Measurements from ENCODE around the gene MSX2.

Gene MSX2

GRCh38 chr5:174777111-174777510 lies 52.7 kb downstream of the MSX2 start:
- no peaks in the 10 kb centered on the region for H3K9me3 ChIP-seq (ENCODE audit: control insufficient read depth, insufficient read depth, low read depth, low read length)
- ChIA-PET CTCF (interaction anchor here (0.5 to 0.9 kb wide), 2 partner anchors 98 to 467 kb away, joined by 3 read pairs; no protein-coding TSS in a partner anchor), POLR2A (interaction anchor here (1.5 kb wide), 1 partner anchor 27 kb away, joined by 4 read pairs; no protein-coding TSS in a partner anchor)

GRCh38 chr5:174777583-174777982 lies 53.2 kb downstream of the MSX2 start:
- CTCF ChIA-PET = interaction anchor here (0.5 to 0.9 kb wide), 2 partner anchors 99 to 468 kb away, joined by 3 read pairs; no protein-coding TSS in a partner anchor

More at GRCh38 chr5:174777111-174777510, 52.7 kb downstream of the MSX2 start:
- no peak for TF ChIP-seq ZNF645 (tag by site-specific recombination; IDR thresholded peaks at IDR 0.05)
- no peak for TF ChIP-seq ZNF292 (tag by site-specific recombination; IDR thresholded peaks at IDR 0.05; ENCODE audit: borderline replicate concordance, low read depth)
- no peak for TF ChIP-seq ZBTB17 (tag by site-specific recombination; IDR thresholded peaks at IDR 0.05)
- TF ChIP-seq ZNF2 (tag by site-specific recombination; IDR thresholded peaks at IDR 0.05) = no peak
- TF ChIP-seq ZNF768 (tag by site-specific recombination; IDR thresholded peaks at IDR 0.05) = no peak
- TF ChIP-seq ZXDB (tag by site-specific recombination; IDR thresholded peaks at IDR 0.05) = no peak
- no peak for TF ChIP-seq ZSCAN4 (tag by site-specific recombination; IDR thresholded peaks at IDR 0.05)
- no peak for TF ChIP-seq ZNF670 (tag by site-specific recombination; IDR thresholded peaks at IDR 0.05; ENCODE audit: low read depth)
- TF ChIP-seq OVOL3 (tag by site-specific recombination; IDR thresholded peaks at IDR 0.05) = no peak
- TF ChIP-seq HOXC10 (CRISPR knock-in tag; IDR thresholded peaks at IDR 0.05) = no peak
- no peak for TF ChIP-seq KLF7 (tag by site-specific recombination; IDR thresholded peaks at IDR 0.05; ENCODE audit: borderline replicate concordance)
- TF ChIP-seq ZNF701 (tag by site-specific recombination; IDR thresholded peaks at IDR 0.05) = no peak
- no peak for TF ChIP-seq MYNN (tag by site-specific recombination; IDR thresholded peaks at IDR 0.05; ENCODE audit: borderline replicate concordance)
- no peak for TF ChIP-seq ZNF311 (tag by site-specific recombination; IDR thresholded peaks at IDR 0.05; ENCODE audit: borderline replicate concordance)
- Histone ChIP-seq H3K36me3 (ENCODE audit: control insufficient read depth in 2 of 2, insufficient read depth in 1 of 2, low read length in 2 of 2) (no peaks in the 10 kb centered on the region), H3K4me3 (ENCODE audit: low read depth, low read length) (no peak overlapping the region), H3K27ac (ENCODE audit: extremely low read depth, low read depth, low read length) (no peak overlapping the region), H3K4me1 (ENCODE audit: control insufficient read depth, insufficient read depth, low read length) (no peaks in the 10 kb centered on the region)

More at GRCh38 chr5:174777583-174777982, 53.2 kb downstream of the MSX2 start:
- Histone ChIP-seq H3K36me3 (ENCODE audit: control insufficient read depth in 2 of 2, insufficient read depth in 1 of 2, low read length in 2 of 2) (no peaks in the 10 kb centered on the region), H3K9me3 (ENCODE audit: control insufficient read depth, insufficient read depth, low read depth, low read length) (no peaks in the 10 kb centered on the region), H3K4me3 (ENCODE audit: low read depth, low read length) (no peak overlapping the region), H3K4me1 (ENCODE audit: control insufficient read depth, insufficient read depth, low read length) (no peaks in the 10 kb centered on the region), H3K27ac (ENCODE audit: extremely low read depth, low read depth, low read length) (no peak overlapping the region)
- no peak for TF ChIP-seq ZFP69B (tag by site-specific recombination; IDR thresholded peaks at IDR 0.05)
- TF ChIP-seq RBAK (tag by site-specific recombination; IDR thresholded peaks at IDR 0.05) = no peak
- no peak for TF ChIP-seq ZNF112 (tag by site-specific recombination; IDR thresholded peaks at IDR 0.05)
- no peak for TF ChIP-seq ZBTB10 (tag by site-specific recombination; IDR thresholded peaks at IDR 0.05)
- no peak for TF ChIP-seq ZBTB49 (tag by site-specific recombination; IDR thresholded peaks at IDR 0.05; ENCODE audit: low read depth)
- no peak for TF ChIP-seq YY1 (tag by site-specific recombination; IDR thresholded peaks at IDR 0.05)
- no peak for TF ChIP-seq BCL11B (tag by site-specific recombination; IDR thresholded peaks at IDR 0.05; ENCODE audit: low read depth)
- no peak for TF ChIP-seq ZNF416 (tag by site-specific recombination; IDR thresholded peaks at IDR 0.05)
- no peak for TF ChIP-seq PATZ1 (tag by site-specific recombination; IDR thresholded peaks at IDR 0.05)
- TF ChIP-seq ZNF529 (tag by site-specific recombination; IDR thresholded peaks at IDR 0.05; ENCODE audit: insufficient replicate concordance) = no peak
- TF ChIP-seq ZFP37 (tag by site-specific recombination; IDR thresholded peaks at IDR 0.05) = no peak
- no peak for TF ChIP-seq ZNF239 (tag by site-specific recombination; IDR thresholded peaks at IDR 0.05)
- POLR2A ChIA-PET = interaction anchor here (1.5 kb wide), 1 partner anchor 27 kb away, joined by 4 read pairs; no protein-coding TSS in a partner anchor

Data from HEK293 (cell line).